DND-41 (cell line): ENCODE data around the gene ZMYND11.

ENCODE experiments used
- EZH2 ChIP-seq: IDR thresholded peaks from 3 replicates; pipeline ENCODE4 v1.6.1; 2012; ENCODE audit warnings: borderline replicate concordance, low read depth, mild to moderate bottlenecking, moderate library complexity, low read length, inconsistent platforms; ENCODE audit not compliant: severe bottlenecking
- TF ChIP-seq, protein P1 (sequence below): IDR thresholded peaks from 2 replicates; pipeline ENCODE4 v1.5.1; 2012; ENCODE audit warnings: borderline replicate concordance, low read length, moderate library complexity, mild to moderate bottlenecking; ENCODE audit not compliant: poor library complexity, severe bottlenecking; ENCODE audit errors: extremely low read depth

DNA sequence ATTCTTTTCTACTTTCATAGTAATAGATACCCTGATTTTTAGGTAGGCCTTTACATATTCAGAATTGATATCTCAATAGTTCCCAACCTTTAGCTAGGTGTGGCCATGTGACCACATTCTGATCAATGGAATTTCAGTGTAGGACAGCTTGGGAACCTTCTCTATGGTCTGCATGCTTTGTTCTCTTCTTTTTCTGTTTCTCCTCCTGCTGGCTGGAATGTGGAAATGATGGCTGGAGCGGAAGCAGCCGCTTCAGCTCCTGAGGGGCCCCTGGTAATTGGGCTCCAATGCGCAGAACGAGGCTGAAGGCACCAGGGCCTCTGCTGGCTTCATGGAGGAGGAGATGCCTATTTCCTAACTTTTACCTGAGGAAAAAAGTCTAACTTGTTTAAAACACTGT, 152.6 kb downstream of the ZMYND11 start:
- TF ChIP-seq EZH2: no peak
- TF ChIP-seq, protein P1, sequence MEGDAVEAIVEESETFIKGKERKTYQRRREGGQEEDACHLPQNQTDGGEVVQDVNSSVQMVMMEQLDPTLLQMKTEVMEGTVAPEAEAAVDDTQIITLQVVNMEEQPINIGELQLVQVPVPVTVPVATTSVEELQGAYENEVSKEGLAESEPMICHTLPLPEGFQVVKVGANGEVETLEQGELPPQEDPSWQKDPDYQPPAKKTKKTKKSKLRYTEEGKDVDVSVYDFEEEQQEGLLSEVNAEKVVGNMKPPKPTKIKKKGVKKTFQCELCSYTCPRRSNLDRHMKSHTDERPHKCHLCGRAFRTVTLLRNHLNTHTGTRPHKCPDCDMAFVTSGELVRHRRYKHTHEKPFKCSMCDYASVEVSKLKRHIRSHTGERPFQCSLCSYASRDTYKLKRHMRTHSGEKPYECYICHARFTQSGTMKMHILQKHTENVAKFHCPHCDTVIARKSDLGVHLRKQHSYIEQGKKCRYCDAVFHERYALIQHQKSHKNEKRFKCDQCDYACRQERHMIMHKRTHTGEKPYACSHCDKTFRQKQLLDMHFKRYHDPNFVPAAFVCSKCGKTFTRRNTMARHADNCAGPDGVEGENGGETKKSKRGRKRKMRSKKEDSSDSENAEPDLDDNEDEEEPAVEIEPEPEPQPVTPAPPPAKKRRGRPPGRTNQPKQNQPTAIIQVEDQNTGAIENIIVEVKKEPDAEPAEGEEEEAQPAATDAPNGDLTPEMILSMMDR: no peak
